Panc1 (cell line): ENCODE measurements around the gene CPAMD8.

Source experiments
- POLR2AphosphoS5 ChIP-seq: IDR thresholded peaks from 2 replicates; pipeline ENCODE4 v1.6.1; 2012; ENCODE audit warnings: mild to moderate bottlenecking, low read depth, low read length, moderate library complexity
- SIN3A ChIP-seq: IDR thresholded peaks from 2 replicates; pipeline ENCODE4 v1.6.1; 2012; ENCODE audit warnings: low read depth, mild to moderate bottlenecking, low read length, moderate library complexity, borderline replicate concordance; ENCODE audit not compliant: insufficient read depth
- TCF7L2 ChIP-seq: IDR thresholded peaks from 2 replicates; pipeline ENCODE4 v1.6.1; 2011; ENCODE audit warnings: mild to moderate bottlenecking, low read depth, low read length, inconsistent platforms
- TF ChIP-seq, protein P1 (sequence below): fragments of 450-650 bp; IDR thresholded peaks from 2 replicates; pipeline ENCODE4 v1.5.1; 2017; ENCODE audit warnings: mild to moderate bottlenecking
- TF ChIP-seq, protein P2 (sequence below), 2 experiments: IDR thresholded peaks; 2 replicates each; pipeline ENCODE4 v1.6.1; 2011 to 2012; ENCODE audit warnings: low read depth in 2 of 2, control low read depth in 1 of 2, low read length in 1 of 2, mild to moderate bottlenecking in 1 of 2, moderate library complexity in 1 of 2; ENCODE audit not compliant: insufficient read depth in 1 of 2

DNA sequence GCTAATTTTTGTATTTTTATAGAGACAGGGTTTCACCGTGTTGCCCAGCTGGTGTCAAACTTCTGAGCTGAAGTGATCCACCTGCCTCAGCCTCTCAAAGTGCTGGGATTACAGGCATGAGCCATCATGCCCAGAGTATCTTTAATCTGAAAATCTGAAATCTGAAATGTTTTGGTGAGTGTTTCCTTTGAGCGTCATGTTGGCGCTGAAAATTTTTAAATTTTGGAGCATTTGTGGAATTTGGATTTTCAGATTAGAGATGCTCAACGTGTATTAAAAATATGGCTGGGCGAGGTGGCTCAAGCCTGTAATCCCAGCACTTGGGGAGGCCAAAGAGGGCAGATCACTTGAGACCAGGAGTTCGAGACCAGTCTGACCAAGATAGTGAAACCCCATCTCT is 5.1 kb upstream of the CPAMD8 start:
- TF ChIP-seq, protein P1, sequence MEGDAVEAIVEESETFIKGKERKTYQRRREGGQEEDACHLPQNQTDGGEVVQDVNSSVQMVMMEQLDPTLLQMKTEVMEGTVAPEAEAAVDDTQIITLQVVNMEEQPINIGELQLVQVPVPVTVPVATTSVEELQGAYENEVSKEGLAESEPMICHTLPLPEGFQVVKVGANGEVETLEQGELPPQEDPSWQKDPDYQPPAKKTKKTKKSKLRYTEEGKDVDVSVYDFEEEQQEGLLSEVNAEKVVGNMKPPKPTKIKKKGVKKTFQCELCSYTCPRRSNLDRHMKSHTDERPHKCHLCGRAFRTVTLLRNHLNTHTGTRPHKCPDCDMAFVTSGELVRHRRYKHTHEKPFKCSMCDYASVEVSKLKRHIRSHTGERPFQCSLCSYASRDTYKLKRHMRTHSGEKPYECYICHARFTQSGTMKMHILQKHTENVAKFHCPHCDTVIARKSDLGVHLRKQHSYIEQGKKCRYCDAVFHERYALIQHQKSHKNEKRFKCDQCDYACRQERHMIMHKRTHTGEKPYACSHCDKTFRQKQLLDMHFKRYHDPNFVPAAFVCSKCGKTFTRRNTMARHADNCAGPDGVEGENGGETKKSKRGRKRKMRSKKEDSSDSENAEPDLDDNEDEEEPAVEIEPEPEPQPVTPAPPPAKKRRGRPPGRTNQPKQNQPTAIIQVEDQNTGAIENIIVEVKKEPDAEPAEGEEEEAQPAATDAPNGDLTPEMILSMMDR = no peak
- no peak for TF ChIP-seq POLR2AphosphoS5
- TF ChIP-seq SIN3A = no peak
- TF ChIP-seq, protein P2, sequence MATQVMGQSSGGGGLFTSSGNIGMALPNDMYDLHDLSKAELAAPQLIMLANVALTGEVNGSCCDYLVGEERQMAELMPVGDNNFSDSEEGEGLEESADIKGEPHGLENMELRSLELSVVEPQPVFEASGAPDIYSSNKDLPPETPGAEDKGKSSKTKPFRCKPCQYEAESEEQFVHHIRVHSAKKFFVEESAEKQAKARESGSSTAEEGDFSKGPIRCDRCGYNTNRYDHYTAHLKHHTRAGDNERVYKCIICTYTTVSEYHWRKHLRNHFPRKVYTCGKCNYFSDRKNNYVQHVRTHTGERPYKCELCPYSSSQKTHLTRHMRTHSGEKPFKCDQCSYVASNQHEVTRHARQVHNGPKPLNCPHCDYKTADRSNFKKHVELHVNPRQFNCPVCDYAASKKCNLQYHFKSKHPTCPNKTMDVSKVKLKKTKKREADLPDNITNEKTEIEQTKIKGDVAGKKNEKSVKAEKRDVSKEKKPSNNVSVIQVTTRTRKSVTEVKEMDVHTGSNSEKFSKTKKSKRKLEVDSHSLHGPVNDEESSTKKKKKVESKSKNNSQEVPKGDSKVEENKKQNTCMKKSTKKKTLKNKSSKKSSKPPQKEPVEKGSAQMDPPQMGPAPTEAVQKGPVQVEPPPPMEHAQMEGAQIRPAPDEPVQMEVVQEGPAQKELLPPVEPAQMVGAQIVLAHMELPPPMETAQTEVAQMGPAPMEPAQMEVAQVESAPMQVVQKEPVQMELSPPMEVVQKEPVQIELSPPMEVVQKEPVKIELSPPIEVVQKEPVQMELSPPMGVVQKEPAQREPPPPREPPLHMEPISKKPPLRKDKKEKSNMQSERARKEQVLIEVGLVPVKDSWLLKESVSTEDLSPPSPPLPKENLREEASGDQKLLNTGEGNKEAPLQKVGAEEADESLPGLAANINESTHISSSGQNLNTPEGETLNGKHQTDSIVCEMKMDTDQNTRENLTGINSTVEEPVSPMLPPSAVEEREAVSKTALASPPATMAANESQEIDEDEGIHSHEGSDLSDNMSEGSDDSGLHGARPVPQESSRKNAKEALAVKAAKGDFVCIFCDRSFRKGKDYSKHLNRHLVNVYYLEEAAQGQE (IDR thresholded peaks at IDR 0.05; ENCODE audit: insufficient read depth in 1 of 2, low read depth in 2 of 2, low read length in 1 of 2) = no peak
- TF ChIP-seq TCF7L2 = no peak
